Renal cortex interstitium (tissue), 11 donors: ENCODE data around the gene ZMYM3. TPM values are rescaled to one million over a fixed set of nuclear protein-coding genes. Genes with fewer than 3 reads are reported as not detected.
A peak's percentile ranks its signal among the peaks of the same experiment; 100 is the strongest.

Experiments used
- DNase-seq, 11 donors: peaks; one replicate each; pipeline ENCODE4 v3.0.0-alpha.2; 2013; ENCODE audit warnings: low read depth in 9 of 11, low spot score in 4 of 11; ENCODE audit errors: extremely low read depth in 1 of 11
- polyA plus RNA-seq, 3 donors: library from polyadenylated mRNA; unstranded; fragments of 120-200 nt; gene quantifications; one replicate each; pipeline ENCODE4 v1.2.1, GENCODE V29; 2013; ENCODE audit not compliant: insufficient read length in 3 of 3

Gene ZMYM3
- polyA plus RNA-seq, 3 donors = 65.4 to 69.1 (median 66.1) TPM

- no peak for DNase-seq
Measured at GRCh38 chrX:71224098-71224708, 29.7 kb downstream of the ZMYM3 start.

- DNase-seq = no peak
Measured at GRCh38 chrX:71222929-71223328, 31.0 kb downstream of the ZMYM3 start, which contains the start of gene GJB1. Gene GJB1 (plus strand): TSS chrX:71223224. CDS start chrX:71223708, 484 bp downstream.

- DNase-seq = no peak
Measured at GRCh38 chrX:71221145-71221544, 32.8 kb downstream of the ZMYM3 start.

GRCh38 chrX:71217298-71217697 is 36.6 kb downstream of the ZMYM3 start:
- DNase-seq = no peak

- DNase-seq = no peak
Measured at GRCh38 chrX:71216485-71216884, 37.5 kb downstream of the ZMYM3 start.

GRCh38 chrX:71215338-71215912 is 38.5 kb downstream of the ZMYM3 start:
- no peak for DNase-seq

- DNase-seq = peak in 1 of 11 donors; percentile 50
Measured at GRCh38 chrX:71214604-71215337, 39.2 kb downstream of the ZMYM3 start.

- no peak for DNase-seq
Measured at GRCh38 chrX:71214152-71214551, 39.8 kb downstream of the ZMYM3 start.

- no peak for DNase-seq
Measured at GRCh38 chrX:71212536-71212935, 41.4 kb downstream of the ZMYM3 start.

GRCh38 chrX:71210816-71211215 is 43.1 kb downstream of the ZMYM3 start:
- no peak for DNase-seq

GRCh38 chrX:71199252-71200008 is 54.5 kb downstream of the ZMYM3 start:
- no peak for DNase-seq

- no peak for DNase-seq
Measured at GRCh38 chrX:71198066-71198465, 55.9 kb downstream of the ZMYM3 start.

- no peak for DNase-seq
Measured at GRCh38 chrX:71195964-71196649, 57.8 kb downstream of the ZMYM3 start.

- no peak for DNase-seq
Measured at GRCh38 chrX:71191248-71191647, 62.7 kb downstream of the ZMYM3 start.

Other genes starting within 250 kb of the ZMYM3 start
- 10 to 100 TPM; 49.2 to 56.4 (median 54.7) TPM for gene SNX12, start 185.8 kb downstream of the ZMYM3 start, polyA plus RNA-seq
- gene FOXO4, start 158.3 kb downstream of the ZMYM3 start, polyA plus RNA-seq = 10 to 100 TPM; 22.9 to 25.3 (median 24.7) TPM
- not detected for gene CXorf65, start 147.4 kb downstream of the ZMYM3 start, polyA plus RNA-seq
- gene IL2RG, start 142.6 kb downstream of the ZMYM3 start, polyA plus RNA-seq = 1 to 10 TPM in 2 of 3 donors, under 1 TPM in 1; 1.00 to 1.4 (median 1.2) TPM
- gene MED12, start 135.5 kb downstream of the ZMYM3 start, polyA plus RNA-seq = 10 to 100 TPM; 35.7 to 53.1 (median 47.8) TPM
- 1 to 10 TPM; 3.9 to 6.3 (median 4.0) TPM for gene NLGN3, start 109.3 kb downstream of the ZMYM3 start, polyA plus RNA-seq
- 10 to 100 TPM; 46.9 to 49.7 (median 48.5) TPM for gene GJB1, start 30.9 kb downstream of the ZMYM3 start, polyA plus RNA-seq
- 100 to 1,000 TPM; 614 to 679 (median 636) TPM for gene NONO, start 29.5 kb upstream of the ZMYM3 start, polyA plus RNA-seq
- gene ITGB1BP2, start 47.6 kb upstream of the ZMYM3 start, polyA plus RNA-seq = 1 to 10 TPM; 1.3 to 1.7 (median 1.5) TPM
- 10 to 100 TPM; 43.0 to 45.8 (median 45.2) TPM for gene TAF1, start 112.2 kb upstream of the ZMYM3 start, polyA plus RNA-seq